Hair follicle dermal papilla cell (primary cell): ENCODE data around the gene RRAGD. TPM values are rescaled to one million over a fixed set of nuclear protein-coding genes. Genes with fewer than 3 reads are reported as not detected.

Experiments
- total RNA-seq: library from RNA; depleted of rRNA; stranded (reverse); fragments of >200 nt; gene quantifications from 2 replicates; pipeline ENCODE4 v1.2.3, GENCODE V29; 2012

RRAGD gene, protein sequence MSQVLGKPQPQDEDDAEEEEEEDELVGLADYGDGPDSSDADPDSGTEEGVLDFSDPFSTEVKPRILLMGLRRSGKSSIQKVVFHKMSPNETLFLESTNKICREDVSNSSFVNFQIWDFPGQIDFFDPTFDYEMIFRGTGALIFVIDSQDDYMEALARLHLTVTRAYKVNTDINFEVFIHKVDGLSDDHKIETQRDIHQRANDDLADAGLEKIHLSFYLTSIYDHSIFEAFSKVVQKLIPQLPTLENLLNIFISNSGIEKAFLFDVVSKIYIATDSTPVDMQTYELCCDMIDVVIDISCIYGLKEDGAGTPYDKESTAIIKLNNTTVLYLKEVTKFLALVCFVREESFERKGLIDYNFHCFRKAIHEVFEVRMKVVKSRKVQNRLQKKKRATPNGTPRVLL
- total RNA-seq, result 1.5 and 1.6 TPM in 2 replicates

DNA sequence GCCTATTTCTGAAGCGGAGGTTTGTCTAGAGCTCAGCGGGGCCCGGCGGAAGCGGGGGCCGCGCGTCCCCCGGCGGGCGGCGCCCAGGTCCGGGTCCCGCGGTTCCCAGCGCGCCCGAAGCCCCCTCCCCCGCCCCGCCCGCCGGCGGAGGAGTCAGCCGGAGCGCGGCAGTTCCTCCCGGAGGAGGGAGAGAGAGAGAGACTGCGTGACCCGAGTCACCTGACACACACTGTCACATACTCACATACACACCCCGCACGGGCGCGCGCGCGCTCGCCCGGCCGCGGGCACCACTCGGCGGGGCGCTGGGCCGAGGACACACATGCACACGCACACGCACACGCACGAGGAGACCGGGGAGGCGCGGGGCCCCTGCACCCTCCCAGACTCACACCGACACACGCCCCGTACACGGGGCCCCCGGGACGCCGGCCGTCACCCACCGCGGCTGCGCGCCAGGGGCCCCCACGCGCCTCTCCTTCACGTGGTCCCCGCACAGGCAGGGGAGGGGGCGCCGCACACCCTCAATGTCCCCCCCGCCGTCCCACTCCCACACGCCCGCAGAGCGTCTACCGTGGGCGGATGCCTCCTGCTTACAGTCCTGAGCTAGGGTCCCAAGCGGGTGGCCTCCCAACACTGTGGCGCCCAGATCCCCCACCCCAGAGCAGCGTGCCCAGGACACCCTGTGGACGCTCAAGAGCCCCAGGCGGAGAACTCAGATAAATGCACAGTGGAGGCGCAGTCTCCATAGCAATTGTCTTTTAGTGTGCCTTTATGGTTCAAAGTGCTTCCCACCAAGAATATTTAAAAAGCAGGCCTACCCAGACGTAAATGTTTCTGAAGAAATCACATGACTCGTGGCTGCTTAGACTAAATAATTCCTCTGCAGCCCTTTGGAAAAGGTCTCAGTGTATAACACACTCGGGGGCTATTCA lies at the start of gene RRAGD:
TSS of gene RRAGD (minus strand) at position 203 of the 935 bp plus-strand sequence. CDS start 280 bp downstream, outside the sequence.

DNA sequence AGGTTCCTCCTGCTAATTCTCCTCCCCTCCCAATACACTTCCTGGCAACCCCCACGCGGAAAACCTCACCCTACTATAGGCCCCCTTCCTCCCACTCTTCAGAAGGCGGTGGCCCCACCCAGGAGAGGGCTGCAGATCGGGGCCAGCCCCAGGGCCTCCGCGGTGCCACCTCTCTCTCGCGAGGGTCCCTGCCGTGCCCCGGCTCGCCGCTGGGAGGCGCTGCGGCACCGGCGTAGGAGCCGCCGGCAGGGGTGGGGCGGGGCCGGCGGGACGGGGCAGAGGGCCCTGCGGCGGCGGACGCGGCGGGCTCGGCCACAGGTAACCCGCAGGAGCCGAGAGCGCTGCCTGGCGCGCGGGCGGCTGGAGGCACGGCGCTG lies 20.8 kb upstream of the RRAGD start, which contains the start of gene ANKRD6:
TSS of gene ANKRD6 (plus strand) at position 278 of the 377 bp plus-strand sequence. CDS start 133,825 bp downstream, outside the sequence.

DNA sequence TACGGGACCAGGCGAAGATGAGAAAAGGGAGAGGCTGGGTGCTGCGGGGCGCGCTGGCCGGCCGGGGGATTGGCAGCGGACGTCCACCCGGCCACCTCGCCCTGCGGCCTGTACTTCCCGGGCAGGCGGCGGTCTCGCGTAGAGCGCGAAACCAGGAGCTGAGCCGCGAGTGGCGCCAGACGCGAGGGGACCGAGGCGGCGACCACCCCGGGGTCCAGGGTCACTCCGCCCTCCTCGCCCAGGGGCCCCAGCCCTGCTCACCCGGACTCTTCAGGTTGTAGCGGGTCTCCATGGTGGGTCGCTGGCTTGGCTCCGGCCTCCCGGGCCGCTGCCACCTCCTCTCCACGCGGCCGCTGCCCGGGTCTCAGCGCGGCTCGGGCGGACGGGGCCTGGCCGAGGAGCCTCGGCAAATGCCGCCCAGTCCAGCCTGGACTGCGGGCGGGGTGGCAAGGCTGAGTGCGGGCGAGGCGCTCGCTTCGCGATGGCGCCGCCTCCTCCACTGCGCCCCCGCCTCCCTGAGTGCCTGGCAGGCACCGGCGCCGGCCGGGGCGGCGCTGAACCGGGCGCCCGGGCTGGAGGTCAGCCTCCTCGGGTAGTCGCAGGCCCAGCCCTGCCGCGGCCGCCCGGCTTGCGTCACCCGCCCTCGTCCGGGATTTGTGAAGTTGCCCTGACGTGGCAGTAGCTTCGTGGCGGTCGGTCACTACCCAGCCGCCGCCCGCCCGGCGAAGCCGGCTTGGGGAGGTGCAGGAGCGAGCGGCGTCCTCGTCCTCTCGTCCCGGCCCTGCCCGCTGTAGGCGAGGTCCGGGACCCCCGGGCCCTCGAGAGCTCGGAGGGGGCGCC lies 59.6 kb downstream of the RRAGD start, which contains the start of gene UBE2J1:
TSS of gene UBE2J1 (minus strand) at position 445 of the 840 bp plus-strand sequence. CDS start at position 292, 153 bp downstream.

DNA sequence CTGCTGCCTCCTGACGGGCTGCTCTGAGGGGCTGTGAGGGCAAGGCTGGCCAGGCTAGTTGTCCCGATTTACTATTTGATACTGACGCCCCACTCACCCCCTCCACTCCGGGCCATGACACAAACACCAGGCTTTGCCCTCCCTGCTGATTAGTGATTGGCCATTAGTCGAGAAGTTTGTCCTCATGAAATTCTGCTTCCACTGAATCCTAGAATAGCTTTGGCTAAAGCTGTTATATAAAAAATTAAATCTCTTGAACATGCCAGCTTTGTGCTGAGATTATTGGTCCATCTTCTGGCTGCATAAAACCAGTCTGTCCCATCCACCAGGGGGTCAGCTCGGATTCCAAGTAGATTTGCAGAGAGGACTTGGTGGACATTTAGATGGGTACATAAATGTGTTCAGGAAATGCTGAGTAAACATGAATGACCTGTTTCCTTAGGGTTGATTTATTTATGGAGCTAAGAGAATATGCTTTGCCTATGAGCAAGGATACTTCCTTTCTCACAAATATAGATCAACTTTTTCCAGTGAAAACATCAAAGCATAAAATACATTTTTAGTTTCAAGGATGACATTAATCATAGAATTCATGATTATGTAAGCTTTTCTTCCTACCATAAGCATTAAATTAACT lies 96.7 kb downstream of the RRAGD start, which contains the start of gene GABRR2:
TSS of gene GABRR2 (minus strand) at position 51 of the 637 bp plus-strand sequence. CDS start 134 bp downstream, outside the sequence.

Other genes starting within 250 kb of the RRAGD start
- gene GABRR1, start 194.9 kb downstream of the RRAGD start, total RNA-seq, result not detected in 2 replicates
- gene GABRR2, start 97.0 kb downstream of the RRAGD start, total RNA-seq, result 0.16 TPM in 1 of 2 replicates, not detected in the other
- gene UBE2J1, start 59.6 kb downstream of the RRAGD start, total RNA-seq, result 41.2 and 46.6 TPM in 2 replicates
- 8.1 and 9.4 TPM in 2 replicates for gene ANKRD6, start 20.9 kb upstream of the RRAGD start, total RNA-seq
- gene LYRM2, start 226.5 kb upstream of the RRAGD start, total RNA-seq, result 18.5 and 27.4 TPM in 2 replicates